Keratinocyte (primary cell): ENCODE measurements around the gene PAOX. TPM values are rescaled to one million over a fixed set of nuclear protein-coding genes. Genes with fewer than 3 reads are reported as not detected.
"Not testable (repeated sequence)": the region's sequence is repeated elsewhere in the genome, so short reads cannot be mapped to it uniquely, and the experiment has no call there.

Source experiments
- DNase-seq: peaks from one replicate; pipeline ENCODE4 v3.0.0-alpha.2; 2011; ENCODE audit warnings: low read depth, missing footprints, low spot score
- FAIRE-seq: peaks from 2 replicates; lab custom pipeline; 2011; peaks lifted over from hg19 to GRCh38; lab: Jason Lieb, UNC
- H2AFZ ChIP-seq: 2 replicates; pipeline ENCODE4 v1.6.0; 2012; ENCODE audit warnings: low read length, control low read depth, inconsistent platforms; ENCODE audit not compliant: control insufficient read depth
- H3K27ac ChIP-seq: 2 replicates; pipeline ENCODE4 v1.5.1; 2011; ENCODE audit warnings: low read length; ENCODE audit not compliant: control insufficient read depth, insufficient read depth
- H3K27me3 ChIP-seq: 3 replicates; pipeline ENCODE4 v1.6.0; 2011; ENCODE audit warnings: low read length; ENCODE audit not compliant: control insufficient read depth, insufficient read depth; ENCODE audit errors: extremely low read depth
- H3K36me3 ChIP-seq, 2 experiments: 2 replicates in 1 of 2; 3 replicates in 1 of 2; pipeline ENCODE4 v1.5.1; 2011; ENCODE audit warnings: low read length in 2 of 2, mild to moderate bottlenecking in 1 of 2; ENCODE audit not compliant: control insufficient read depth in 2 of 2, insufficient read depth in 2 of 2; ENCODE audit errors: extremely low read depth in 1 of 2
- H3K4me1 ChIP-seq: 3 replicates; pipeline ENCODE4 v1.5.1; 2011; ENCODE audit warnings: low read length; ENCODE audit not compliant: control insufficient read depth, insufficient read depth; ENCODE audit errors: extremely low read depth
- H3K4me2 ChIP-seq: 3 replicates; pipeline ENCODE4 v1.6.0; 2011; ENCODE audit warnings: low read depth, low read length; ENCODE audit not compliant: control insufficient read depth, insufficient read depth; ENCODE audit errors: extremely low read depth
- H3K4me3 ChIP-seq, 3 experiments: fragments of 200-600 bp in 1 of 3; sonication (generic) in 1 of 3; 2 replicates in 2 of 3; 3 replicates in 1 of 3; pipeline ENCODE4 v1.5.1; 2011 to 2016; ENCODE audit warnings: low read length in 3 of 3, mild to moderate bottlenecking in 3 of 3, control low read depth in 2 of 3, inconsistent platforms in 1 of 3, low read depth in 1 of 3, mixed read lengths in 1 of 3, mixed run types in 1 of 3, moderate library complexity in 1 of 3; ENCODE audit not compliant: control insufficient read depth in 2 of 3, insufficient read depth in 2 of 3; ENCODE audit errors: extremely low read depth in 1 of 3
- H3K79me2 ChIP-seq: 2 replicates; pipeline ENCODE4 v1.6.0; 2012; ENCODE audit warnings: low read length; ENCODE audit not compliant: control insufficient read depth, insufficient read depth
- H3K9ac ChIP-seq: 3 replicates; pipeline ENCODE4 v1.6.0; 2011; ENCODE audit warnings: low read length; ENCODE audit not compliant: control insufficient read depth, insufficient read depth; ENCODE audit errors: extremely low read depth
- H3K9me1 ChIP-seq: 3 replicates; pipeline ENCODE4 v1.6.0; 2011; ENCODE audit warnings: low read length; ENCODE audit not compliant: control insufficient read depth, insufficient read depth; ENCODE audit errors: extremely low read depth
- H3K9me3 ChIP-seq: 2 replicates; pipeline ENCODE4 v1.5.1; 2012; ENCODE audit warnings: low read depth, low read length; ENCODE audit not compliant: control insufficient read depth
- H4K20me1 ChIP-seq: 3 replicates; pipeline ENCODE4 v1.6.0; 2011; ENCODE audit warnings: low read length; ENCODE audit not compliant: control insufficient read depth, insufficient read depth; ENCODE audit errors: extremely low read depth
- dilution Hi-C: fragments of 300-500 bp; cut with MboI; formaldehyde crosslinking; loops from one replicate; pipeline ENCODE4 v1.7.0; 2020; ENCODE audit warnings: low sequenced_read_pairs; ENCODE audit not compliant: extremely low pct_ligation_motif_present
- polyA plus RNA-seq, 5 experiments: library from polyadenylated mRNA; depleted of rRNA in 3 of 5; stranded (reverse) in 3 of 5; stranded (forward) in 1 of 5; unstranded in 1 of 5; fragments of >200 nt; gene quantifications; 1 replicate in 1 of 5; 2 replicates in 3 of 5; 3 replicates in 1 of 5; pipeline versions ENCODE4 v1.2.1 to v1.2.3, GENCODE V29; 2011 to 2012; ENCODE audit warnings: missing spikeins in 2 of 5, low read depth in 1 of 5, low replicate concordance in 1 of 5

PAOX gene
- polyA plus RNA-seq, 1 donor (not counting 4 experiments of a cell fraction or from before 2014, with no cell fraction given): 2.6 TPM

DNA sequence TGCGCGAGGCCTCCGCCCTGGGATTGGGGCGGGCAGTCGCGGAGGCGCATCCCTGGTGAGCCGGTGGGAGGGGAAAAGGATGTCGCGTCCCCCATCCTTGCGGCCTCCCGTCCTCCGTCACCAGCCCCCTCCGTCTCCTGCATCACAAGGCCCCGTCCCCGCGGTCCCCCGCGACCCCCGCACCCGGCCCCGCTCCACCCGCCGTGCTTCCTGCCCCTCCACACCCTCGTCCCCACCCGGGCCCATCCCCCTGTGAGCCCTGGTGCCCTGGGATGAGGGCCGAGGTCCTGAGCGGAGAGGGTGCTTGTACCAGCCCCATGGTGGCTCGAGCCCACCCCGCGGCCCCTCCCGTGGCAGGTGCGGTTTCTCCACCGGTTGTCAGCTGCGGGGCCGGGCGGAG is 45.5 kb downstream of the PAOX start, which contains the start of gene SPRN:
TSS of gene SPRN (minus strand) at position 25 of the 400 bp plus-strand sequence. CDS start 944 bp downstream, outside the sequence.
- H3K27me3 ChIP-seq, H3K4me2 ChIP-seq, H3K4me1 ChIP-seq, FAIRE-seq, H3K9me3 ChIP-seq, DNase-seq, H3K9ac ChIP-seq, H3K4me3 ChIP-seq, H3K79me2 ChIP-seq, dilution Hi-C loops, H2AFZ ChIP-seq, H3K27ac ChIP-seq, H3K9me1 ChIP-seq: not testable (repeated sequence)
- H3K36me3 ChIP-seq: peaks cover 6 to 10% of the 10 kb centered on the region in 2 experiments
- H4K20me1 ChIP-seq: peaks cover 11% of the 10 kb centered on the region

GRCh38 chr10:133429571-133429970 is 50.5 kb downstream of the PAOX start:
- H4K20me1 ChIP-seq, H3K4me1 ChIP-seq, H3K9me3 ChIP-seq, H3K4me2 ChIP-seq, H3K9me1 ChIP-seq, H3K27ac ChIP-seq, H3K79me2 ChIP-seq, DNase-seq, H2AFZ ChIP-seq, H3K9ac ChIP-seq, H3K27me3 ChIP-seq, H3K4me3 ChIP-seq, dilution Hi-C loops, H3K36me3 ChIP-seq: not testable (repeated sequence)
- FAIRE-seq: peak; percentile 86

DNA sequence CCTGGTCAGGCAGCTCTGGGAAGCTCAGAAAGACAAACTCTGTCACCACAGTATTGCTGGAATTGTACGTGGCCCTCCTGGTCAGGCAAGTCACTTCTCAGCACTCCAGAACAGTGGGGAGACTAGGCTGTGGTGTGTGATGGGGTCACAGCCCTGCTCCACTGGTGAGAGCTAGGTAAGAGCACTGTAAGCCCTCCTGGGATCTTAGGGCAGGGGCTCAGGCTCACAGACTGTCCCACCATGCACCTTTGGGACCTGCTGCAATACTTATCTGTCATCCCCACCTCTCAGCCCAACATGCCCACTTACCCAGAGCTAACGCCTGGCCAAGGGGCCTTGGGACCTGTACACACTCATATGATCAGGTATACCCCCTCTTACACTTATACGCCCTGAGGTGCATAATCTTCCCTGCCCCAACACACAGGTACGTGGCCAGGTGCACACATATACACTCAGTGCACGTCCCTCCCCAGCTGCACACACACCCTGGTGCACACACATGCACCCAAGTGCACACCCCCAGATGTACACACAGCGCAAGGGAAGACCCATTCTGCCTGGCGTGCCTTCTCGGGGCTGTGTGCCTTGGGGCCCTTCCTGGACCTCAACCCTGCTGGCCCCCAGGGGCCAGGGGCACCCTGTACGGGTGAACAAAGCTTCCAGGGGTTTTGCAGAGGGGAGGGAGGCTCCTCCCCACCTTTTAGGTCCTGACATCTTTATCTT is 53.0 kb downstream of the PAOX start:
- dilution Hi-C loops, H3K36me3 ChIP-seq, H3K4me2 ChIP-seq, H3K9me1 ChIP-seq, FAIRE-seq, H3K27me3 ChIP-seq, H3K4me3 ChIP-seq, H3K9ac ChIP-seq, H3K79me2 ChIP-seq, H3K27ac ChIP-seq, H3K9me3 ChIP-seq, H4K20me1 ChIP-seq, H3K4me1 ChIP-seq, DNase-seq, H2AFZ ChIP-seq: not testable (repeated sequence)

DNA sequence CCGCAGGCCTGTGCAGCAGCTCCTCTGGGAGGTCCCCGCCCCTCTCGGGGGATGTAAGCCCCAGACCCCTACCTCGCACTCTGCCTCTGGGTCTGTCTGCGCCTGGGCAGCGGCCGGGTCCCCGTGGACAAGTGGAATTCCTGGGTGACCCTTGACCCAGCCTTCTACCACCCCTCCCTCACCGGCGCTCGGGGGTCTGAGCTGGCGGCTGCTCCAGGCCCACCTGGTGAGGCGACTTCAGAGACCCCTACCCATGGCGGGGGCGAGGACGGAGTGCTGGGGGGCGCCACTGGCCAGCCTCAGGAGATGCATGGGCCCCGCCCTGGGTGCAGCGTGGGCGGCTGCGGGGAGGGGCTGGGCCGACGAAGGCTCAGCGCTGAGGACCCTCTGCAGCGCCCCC is 53.7 kb downstream of the PAOX start:
- H3K9ac ChIP-seq, H3K4me2 ChIP-seq, H3K36me3 ChIP-seq, H3K27ac ChIP-seq, H3K4me1 ChIP-seq, DNase-seq, H3K27me3 ChIP-seq, dilution Hi-C loops, H3K4me3 ChIP-seq, H4K20me1 ChIP-seq, H3K79me2 ChIP-seq, FAIRE-seq, H3K9me3 ChIP-seq, H3K9me1 ChIP-seq, H2AFZ ChIP-seq: not testable (repeated sequence)
